Choroid plexus epithelial cell (primary cell): ENCODE data around the gene LRRFIP2.
"Not testable (repeated sequence)": the region's sequence is repeated elsewhere in the genome, so short reads cannot be mapped to it uniquely, and the experiment has no call there.

Source experiments
- DNase-seq: peaks from one replicate; pipeline ENCODE4 v3.0.0-alpha.2; 2010; ENCODE audit warnings: low read depth
- H3K4me3 ChIP-seq: 2 replicates; pipeline ENCODE4 v1.5.1; 2011; ENCODE audit warnings: low read depth, mild to moderate bottlenecking, control low read depth, low read length, moderate library complexity
- CTCF ChIP-seq: conservative IDR thresholded peaks from 2 replicates; pipeline ENCODE4 v1.5.1; 2011; ENCODE audit warnings: low read depth, mild to moderate bottlenecking, control low read depth, inconsistent platforms, low read length, moderate library complexity

LRRFIP2 gene

GRCh38 chr3:37174532-37175126, at the start of gene LRRFIP2:
Gene LRRFIP2, minus strand, starts transcription at chr3:37174582. Its CDS starts 25,599 bp downstream, at chr3:37148983.
- DNase-seq = peak; percentile 74
- no peak for TF ChIP-seq CTCF
- peak within 1 kb of the TSS; percentile 93 for H3K4me3 ChIP-seq

DNA sequence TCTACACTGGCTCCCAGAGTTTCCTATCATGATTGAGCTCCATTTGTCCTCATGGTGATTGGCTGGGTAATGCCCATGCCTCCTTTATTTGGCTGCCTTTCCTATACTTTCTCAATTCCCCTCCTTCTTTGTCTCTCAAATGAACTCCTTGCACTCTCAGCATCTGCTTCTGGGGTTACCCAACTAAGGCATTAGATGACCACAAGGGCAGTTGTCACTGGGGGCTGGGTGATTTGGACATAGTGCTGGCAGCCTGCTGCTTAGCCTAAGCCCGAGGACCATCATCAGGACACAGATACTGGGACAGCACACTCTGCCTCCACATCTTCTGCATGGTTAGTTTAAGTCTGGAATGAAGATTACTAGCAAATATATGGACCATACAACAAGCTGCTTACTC, 49.2 kb upstream of the LRRFIP2 start:
- H3K4me3 ChIP-seq = no peak overlapping the region
- DNase-seq = no peak
- TF ChIP-seq CTCF = no peak

DNA sequence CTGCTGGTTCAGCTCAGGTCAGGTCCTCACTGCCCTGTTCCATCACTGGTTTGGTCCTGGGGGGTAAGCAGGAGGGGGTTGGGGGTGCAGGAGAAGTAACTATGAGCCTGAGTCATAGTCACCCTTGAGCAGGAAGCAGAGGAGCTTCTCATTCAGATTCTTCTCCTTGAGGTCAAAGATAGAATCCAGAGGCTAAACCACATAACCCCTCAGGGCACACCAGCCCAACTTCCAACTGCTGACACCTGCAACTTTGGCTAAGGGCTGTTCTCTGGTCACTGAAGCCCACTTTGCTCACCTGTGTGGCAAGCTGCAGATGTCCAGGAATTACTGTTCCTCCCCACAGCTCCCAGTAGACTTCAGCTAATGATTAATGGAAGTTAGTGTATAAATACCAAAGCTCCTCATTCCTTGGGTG, 48.8 kb upstream of the LRRFIP2 start:
- no peak for TF ChIP-seq CTCF
- H3K4me3 ChIP-seq = no peak overlapping the region
- DNase-seq = peak; percentile 60

GRCh38 chr3:37222542-37222941, 48.2 kb upstream of the LRRFIP2 start:
- not testable (repeated sequence) for H3K4me3 ChIP-seq, DNase-seq

DNA sequence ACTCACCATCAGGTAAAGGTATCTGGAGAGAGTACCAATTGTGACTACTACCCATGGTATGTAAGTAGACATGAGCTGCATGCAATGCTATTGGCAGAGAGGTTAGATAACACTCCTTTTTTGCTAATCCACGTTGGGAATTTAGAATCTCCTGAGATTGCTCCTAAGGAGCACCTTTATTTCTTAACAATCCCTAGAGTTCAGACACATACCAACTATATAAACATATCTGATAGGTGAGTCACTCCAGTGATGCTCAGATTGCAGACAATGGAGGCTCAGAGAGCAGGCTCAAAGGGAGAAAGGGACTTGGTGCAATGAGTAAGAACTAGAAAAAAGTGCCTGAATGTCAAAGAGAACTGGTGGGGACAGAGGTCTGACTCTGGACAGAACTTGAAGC, 47.0 kb upstream of the LRRFIP2 start:
- peak; percentile 83 for DNase-seq
- H3K4me3 ChIP-seq = no peak overlapping the region
- TF ChIP-seq CTCF = no peak

DNA sequence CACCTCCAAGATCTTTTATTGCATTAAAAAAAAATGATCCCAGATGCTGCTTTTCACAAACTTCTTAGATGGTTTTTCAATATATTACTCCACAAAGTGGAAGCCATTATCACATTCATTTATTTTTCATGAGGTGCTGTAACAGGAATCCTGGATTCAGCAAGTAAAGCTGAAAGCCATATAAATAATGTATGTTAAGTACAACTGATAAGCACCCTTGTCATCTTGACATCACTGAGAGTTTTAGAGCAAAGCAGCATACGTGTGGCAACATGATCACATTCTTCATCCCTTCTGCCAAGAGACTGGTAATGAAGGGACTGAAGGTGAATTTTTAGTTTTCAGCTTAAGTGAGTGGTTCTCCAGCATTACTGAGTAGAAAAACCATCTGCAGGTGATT, 44.9 kb upstream of the LRRFIP2 start:
- no peak for TF ChIP-seq CTCF
- DNase-seq = no peak

GRCh38 chr3:37218206-37218605, 43.8 kb upstream of the LRRFIP2 start:
- no peak for TF ChIP-seq CTCF
- no peak for DNase-seq
- H3K4me3 ChIP-seq = no peak overlapping the region

More for the DNA sequence above, 44.9 kb upstream of the LRRFIP2 start:
- no peak overlapping the region for H3K4me3 ChIP-seq
